Stimulated activated CD4-positive, alpha-beta T cell treated with anti-CD3 and anti-CD28 coated beads, Interleukin-4, amount 100 ng/mL, for 48 hours (primary cell): ENCODE measurements around the gene TMEM248.
"Not testable (repeated sequence)": the region's sequence is repeated elsewhere in the genome, so short reads cannot be mapped to it uniquely, and the experiment has no call there.

Experiments used
- DNase-seq, 2 donors: peaks; one replicate each; pipeline ENCODE4 v3.0.0-alpha.2; 2020; ENCODE audit warnings: low read depth in 2 of 2

TMEM248 gene

DNA sequence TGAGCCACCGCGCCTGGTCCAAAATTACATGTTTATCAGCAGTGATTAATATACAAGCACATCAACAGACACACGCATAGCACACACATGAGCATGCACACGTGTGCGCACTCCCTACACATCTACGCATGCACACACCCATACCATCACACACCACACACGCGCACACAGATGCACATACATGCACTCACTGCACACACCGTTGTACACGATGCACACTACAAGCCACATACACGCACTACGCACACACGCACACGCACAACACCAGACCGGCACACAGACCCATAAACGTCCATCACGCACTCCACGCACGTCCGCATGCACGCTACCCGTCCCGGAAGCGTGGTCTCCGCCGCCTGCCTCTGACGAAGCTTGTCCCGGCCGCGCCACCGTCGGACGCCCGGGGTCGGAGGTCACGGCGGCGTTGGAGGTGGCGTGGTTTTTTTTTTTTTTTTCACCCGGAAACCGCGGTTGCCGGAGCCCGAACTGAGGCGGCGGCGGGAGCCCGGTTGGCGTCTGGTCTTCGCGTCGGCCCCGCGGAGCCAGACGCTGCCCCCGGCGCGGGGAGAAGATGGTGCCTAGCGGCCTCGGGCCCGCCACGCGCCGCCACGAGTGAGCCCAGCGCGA lies at the start of gene TMEM248:
TMEM248 (plus strand) TSS at position 457 of the 627 bp plus-strand sequence. CDS start 20,641 bp downstream, outside the sequence.
- peak; percentile 90 to 91 for DNase-seq

GRCh38 chr7:66873476-66873875 lies 47.5 kb upstream of the TMEM248 start:
- DNase-seq = no peak

DNA sequence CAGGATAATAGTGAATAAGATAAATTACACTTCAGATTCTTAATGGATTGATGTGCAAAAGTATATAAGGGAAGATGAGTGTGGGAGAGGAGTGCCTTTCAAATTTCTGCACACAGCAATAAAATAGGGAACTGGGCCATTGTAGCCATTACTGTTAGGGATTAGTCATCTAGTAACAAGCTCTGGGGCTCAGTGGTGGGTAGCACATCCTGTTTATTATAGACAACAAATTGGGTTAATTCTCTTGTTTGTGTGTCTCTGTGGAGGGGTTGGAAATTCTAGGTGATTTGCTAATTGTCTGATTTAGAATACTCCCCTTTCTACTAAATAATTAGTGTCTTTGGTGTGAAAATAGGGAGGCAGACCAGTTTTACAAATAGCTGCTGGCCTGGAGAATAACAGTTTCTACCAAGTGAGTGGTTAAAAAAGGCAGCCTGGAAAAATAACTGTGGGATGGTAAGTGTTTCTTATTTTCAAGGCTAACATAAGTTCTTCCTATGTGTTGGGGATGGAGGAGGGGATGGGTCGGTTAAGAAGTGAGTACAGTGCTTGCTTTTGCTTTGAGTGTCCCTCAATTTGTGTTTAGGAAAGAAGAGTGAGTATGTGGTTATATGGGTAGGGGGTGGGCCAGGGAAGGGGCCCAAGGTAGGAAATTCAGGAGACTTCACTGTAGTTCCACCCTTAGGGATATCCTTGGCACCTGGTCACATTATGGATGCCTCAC lies 43.3 kb upstream of the TMEM248 start:
- no peak for DNase-seq

DNA sequence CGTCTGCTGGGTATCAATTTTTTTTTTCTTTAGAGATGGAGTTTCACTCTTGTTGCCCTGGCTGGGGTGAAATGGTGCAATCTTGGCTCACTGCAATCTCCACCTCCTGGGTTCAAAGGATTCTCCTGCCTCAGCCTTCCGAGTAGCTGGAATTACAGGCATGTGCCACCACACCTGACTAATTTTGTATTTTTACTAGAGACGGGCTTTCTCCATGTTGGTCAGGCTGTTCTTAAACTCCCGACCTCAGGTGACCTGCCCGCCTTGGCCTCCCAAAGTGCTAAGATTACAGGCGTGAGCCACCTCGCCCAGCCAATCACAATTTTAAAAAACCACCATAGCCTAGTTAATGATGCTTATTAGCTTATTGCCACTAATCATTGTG lies 42.7 kb upstream of the TMEM248 start:
- DNase-seq = not testable (repeated sequence)

- DNase-seq = no peak
Measured at GRCh38 chr7:66880053-66880452, 41.0 kb upstream of the TMEM248 start.

DNA sequence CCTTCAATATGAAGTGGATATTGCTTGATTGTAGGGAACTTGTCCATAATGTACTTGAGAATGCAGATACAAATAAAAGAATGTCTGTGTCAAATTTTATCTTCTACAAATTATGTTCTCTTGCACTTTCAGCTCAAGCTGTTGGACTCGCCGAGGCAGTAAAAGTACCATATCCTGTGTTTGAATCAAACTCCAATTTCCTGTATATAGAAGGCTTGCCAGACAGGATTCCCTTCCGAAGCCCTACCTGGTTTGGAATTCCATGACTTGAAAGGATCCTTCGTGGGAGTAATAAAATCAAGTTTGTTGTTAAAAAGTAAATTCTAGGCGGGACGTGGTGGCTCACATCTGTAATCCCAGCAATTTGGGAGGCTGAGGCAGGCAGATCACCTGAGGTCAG lies 40.4 kb upstream of the TMEM248 start:
- not testable (repeated sequence) for DNase-seq

- DNase-seq = no peak
Measured at GRCh38 chr7:66883716-66884115, 37.3 kb upstream of the TMEM248 start.

DNA sequence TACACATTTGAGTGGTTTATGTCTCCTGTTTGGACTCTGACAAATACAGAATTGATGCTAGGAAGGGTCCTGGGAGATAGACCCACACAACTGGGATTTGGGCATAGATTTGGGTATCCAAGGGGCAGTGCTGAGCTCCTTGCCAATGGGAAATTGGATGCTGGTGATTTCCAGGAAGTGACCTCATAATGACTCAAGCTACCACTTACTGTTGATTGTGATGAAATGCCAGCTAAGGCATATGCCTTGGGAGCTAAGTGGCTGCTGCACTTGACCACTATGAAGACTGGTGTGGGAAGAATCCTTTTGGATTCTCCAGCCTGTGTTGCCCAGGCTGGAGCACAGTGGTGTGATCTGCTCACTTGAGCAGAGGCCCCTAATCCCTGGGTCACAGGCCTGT lies 36.5 kb upstream of the TMEM248 start:
- not testable (repeated sequence) for DNase-seq

- no peak for DNase-seq
Measured at GRCh38 chr7:66886152-66886551, 34.9 kb upstream of the TMEM248 start.

- DNase-seq = not testable (repeated sequence)
Measured at GRCh38 chr7:66888223-66888622, 32.8 kb upstream of the TMEM248 start.

DNA sequence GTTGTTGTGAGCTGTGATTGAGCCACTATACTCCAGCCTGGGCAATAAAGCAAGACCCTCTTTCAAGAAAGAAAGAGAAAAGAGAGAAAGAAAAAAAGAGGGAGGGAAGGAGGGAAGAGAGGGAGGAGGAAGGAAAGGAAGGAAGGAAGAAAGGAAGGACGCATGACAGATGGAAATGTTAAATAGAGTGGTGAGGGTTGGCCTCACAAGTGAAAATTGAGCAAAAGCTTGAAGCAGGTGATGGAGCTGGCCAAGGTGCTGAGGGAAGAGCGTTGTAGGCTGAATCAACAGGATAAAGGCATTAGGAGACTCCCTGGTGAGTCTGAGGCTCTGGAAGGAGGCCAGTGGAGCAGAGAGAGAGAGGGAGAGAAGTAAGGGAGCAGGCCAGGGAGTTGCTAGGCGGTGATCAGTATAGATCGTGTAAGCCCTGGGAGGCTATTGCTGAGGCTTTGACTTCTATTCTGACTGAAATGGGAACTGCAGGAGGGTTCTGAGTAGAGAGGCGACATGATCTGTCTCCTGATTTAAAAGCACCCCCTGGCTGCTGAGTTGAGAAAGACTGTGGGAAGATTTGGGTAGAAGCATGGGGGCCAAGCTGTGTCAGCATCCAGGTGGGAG lies 26.5 kb upstream of the TMEM248 start:
- DNase-seq = no peak

DNA sequence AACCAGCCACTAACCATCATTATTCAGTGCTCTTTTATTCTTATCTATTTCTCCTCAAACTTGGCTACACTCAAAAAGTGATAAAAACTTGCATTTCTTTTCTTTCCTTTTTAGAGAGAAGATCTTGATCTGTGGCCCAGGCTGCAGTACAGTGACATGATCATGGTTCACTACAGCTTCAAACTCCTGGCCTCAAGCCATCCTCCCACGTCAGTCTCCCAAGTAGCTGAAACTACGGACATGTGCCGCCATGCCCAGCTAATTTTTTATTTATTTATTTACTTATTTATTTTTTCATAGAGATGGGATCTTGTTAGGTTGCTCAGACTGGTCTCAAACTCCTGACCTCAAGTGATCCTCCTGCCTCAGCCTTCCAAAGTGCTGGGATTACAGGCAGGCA lies 24.6 kb upstream of the TMEM248 start:
- no peak for DNase-seq

GRCh38 chr7:66899552-66900280 lies 21.3 kb upstream of the TMEM248 start:
- DNase-seq = no peak

DNA sequence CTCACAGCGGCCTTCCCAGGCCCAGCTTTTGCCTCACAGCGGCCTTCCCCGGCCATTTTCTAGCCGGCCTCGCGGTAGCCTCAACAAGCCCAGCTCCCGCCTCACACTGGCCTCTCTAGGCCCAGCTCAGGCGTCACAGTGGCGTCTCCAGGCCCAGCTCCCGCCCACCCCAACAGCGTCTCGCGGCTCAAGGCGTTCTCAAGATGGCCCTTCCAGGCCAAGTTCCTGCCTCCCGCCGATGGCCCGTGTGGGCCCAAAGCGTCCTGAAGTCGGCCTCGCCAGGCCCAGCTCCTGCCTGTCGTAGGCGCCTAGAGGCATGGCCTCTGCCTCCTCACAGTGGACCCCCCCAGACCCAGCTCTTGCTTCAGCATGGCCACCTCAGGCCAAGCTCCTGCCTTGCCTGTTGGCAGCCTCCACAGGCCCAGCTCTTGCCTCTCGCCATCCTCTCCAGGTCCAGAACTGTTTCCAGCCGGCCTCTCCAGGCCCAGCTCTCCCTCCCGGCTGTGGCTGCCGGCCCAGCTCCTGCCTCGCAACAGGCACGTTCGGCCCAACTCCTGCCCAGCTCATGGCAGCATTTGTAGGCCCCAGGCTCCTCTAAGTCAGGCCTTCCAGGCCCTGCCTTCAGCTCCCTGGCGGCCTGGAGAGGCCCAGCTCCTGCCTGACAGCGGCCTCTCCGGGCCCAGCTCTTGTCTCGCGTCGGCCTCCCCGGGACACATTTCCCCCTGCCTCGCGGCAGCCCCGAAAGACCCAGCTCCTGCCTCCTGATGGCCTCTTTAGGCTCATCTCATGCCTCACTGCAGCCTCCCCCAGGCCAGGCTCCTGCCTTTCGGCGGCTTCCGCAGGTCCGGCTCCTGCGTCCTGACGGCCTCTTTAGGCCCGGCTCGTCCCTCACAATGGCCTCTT lies 18.8 kb upstream of the TMEM248 start:
- no peak for DNase-seq

DNA sequence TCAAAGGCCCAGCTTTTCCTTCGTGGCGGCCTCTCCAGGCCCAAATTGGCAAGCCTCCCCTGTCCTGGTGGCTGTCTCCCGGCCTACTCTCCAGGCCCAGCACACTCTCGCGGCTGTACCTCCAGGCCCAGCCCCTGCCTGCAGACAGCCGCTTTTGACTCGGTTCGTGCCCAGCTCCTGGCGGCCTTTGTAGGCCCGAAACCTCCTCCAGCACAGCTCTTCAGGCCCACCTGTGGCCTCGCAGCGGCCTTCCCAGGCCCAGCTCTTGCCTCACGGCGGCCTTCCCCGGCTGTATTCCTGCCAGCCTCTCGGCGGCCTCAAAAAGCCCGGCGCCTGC lies 18.2 kb upstream of the TMEM248 start:
- DNase-seq = no peak

DNA sequence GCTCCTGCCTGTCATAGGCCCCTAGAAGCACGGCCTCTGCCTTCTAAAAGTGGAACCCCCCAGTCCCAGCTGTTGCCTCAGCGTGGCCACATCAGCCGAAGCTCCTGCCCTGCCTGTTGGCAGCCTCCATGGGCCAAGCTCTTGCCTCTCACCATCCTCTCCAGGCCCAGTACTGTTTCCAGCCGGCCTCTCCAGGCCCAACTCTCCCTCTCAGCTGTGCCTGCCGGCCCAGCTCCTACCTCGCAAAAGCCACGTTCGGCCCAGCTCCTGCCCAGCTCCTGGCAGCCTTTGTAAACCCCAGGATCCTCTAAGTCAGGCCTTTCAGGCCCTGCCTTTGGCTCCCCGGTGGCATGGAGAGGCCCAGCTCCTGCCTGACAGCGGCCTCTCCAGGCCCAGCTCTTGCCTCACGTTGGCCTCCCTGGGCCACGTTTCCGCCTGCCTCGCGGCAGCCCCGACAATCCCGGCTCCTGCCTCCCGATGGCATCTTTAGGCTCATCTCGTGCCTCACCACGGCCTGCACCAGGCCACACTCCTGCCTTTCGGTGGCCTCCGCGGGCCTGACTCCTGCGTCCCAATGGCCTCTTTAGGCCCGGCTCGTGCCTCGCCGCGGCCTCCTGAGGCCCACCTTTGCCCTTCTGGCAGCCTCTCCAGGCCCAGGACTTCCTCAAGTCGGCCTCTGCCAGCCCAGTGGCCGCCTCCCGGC lies 17.5 kb upstream of the TMEM248 start:
- DNase-seq = no peak

- no peak for DNase-seq
Measured at GRCh38 chr7:66904063-66904593, 16.9 kb upstream of the TMEM248 start.

GRCh38 chr7:66905278-66905677 lies 15.7 kb upstream of the TMEM248 start:
- DNase-seq = no peak

- no peak for DNase-seq
Measured at GRCh38 chr7:66905689-66906088, 15.3 kb upstream of the TMEM248 start.

DNA sequence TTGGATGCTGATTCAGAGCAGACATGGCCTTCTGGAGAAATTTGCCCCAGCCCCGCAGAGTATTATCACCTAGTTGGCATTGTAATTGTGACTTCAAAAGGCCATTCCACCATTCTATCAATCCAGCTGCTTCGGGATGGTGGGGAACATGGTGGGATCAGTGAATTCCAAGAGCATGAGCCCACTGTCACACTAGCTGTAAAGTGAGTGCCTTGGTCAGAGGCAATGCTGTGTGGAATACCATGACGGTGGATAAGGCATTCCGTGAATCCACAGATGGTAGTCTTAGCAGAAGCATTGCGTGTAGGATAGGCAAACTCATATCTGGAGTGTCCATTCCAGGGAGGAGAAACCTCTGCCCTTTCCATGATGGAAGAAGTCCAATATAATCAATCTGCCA lies 13.3 kb upstream of the TMEM248 start:
- no peak for DNase-seq

DNA sequence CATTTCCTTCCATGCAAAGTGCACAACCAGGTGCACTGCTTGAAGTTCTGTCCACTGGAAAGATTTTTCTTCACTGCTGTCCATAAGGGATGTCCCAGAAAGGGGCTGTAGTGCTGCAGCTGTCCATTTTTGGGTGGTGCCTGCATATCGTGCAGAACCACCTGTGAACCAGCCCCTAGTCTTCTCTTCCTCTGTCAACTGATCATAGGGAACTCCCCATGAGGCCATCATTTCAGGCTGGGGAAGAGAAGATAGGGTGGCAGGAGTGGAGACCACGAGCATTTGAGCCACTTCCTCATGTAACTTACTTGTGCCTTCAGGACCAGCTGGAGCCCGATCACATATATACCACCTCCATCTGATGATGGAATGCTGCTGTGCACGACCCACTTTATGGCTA lies 12.4 kb upstream of the TMEM248 start:
- DNase-seq = not testable (repeated sequence)
